GM18502 (cell line): Measurements from ENCODE around the gene CAMKK1.
"Not testable (repeated sequence)": the region's sequence is repeated elsewhere in the genome, so short reads cannot be mapped to it uniquely, and the experiment has no call there.

Source experiments
- ATAC-seq: cut with Tn5 transposase; IDR thresholded peaks from one replicate; pipeline ENCODE4 v1.9.1; 2021; ENCODE audit warnings: mild to moderate bottlenecking; ENCODE audit not compliant: unreplicated experiment, poor library complexity

The CAMKK1 gene

GRCh38 chr17:3848229-3848835, 44.5 kb downstream of the CAMKK1 start:
- ATAC-seq: no peak

- ATAC-seq: no peak
Measured at GRCh38 chr17:3847165-3847670, 45.6 kb downstream of the CAMKK1 start.

- no peak for ATAC-seq
Measured at GRCh38 chr17:3846437-3847164, 46.3 kb downstream of the CAMKK1 start.

GRCh38 chr17:3845621-3846436, 47.0 kb downstream of the CAMKK1 start, which contains the start of gene NCBP3:
NCBP3 (minus strand) TSS chr17:3846246; CDS start chr17:3846223, 23 bp downstream.
- ATAC-seq: peak; percentile 96

GRCh38 chr17:3845291-3845620, 47.6 kb downstream of the CAMKK1 start:
- peak; percentile 14 for ATAC-seq

GRCh38 chr17:3844556-3844955, 48.3 kb downstream of the CAMKK1 start:
- not testable (repeated sequence) for ATAC-seq

- ATAC-seq: no peak
Measured at GRCh38 chr17:3843935-3844516, 48.8 kb downstream of the CAMKK1 start.

GRCh38 chr17:3838206-3838605, 54.6 kb downstream of the CAMKK1 start:
- no peak for ATAC-seq

- ATAC-seq: no peak
Measured at GRCh38 chr17:3836551-3836950, 56.3 kb downstream of the CAMKK1 start.

GRCh38 chr17:3835410-3836229, 57.2 kb downstream of the CAMKK1 start:
- no peak for ATAC-seq

GRCh38 chr17:3834811-3835210, 58.0 kb downstream of the CAMKK1 start:
- ATAC-seq: no peak

GRCh38 chr17:3828852-3829232, 64.0 kb downstream of the CAMKK1 start:
- ATAC-seq: no peak

GRCh38 chr17:3828151-3828851, 64.6 kb downstream of the CAMKK1 start:
- ATAC-seq: no peak

GRCh38 chr17:3827124-3827773, 65.6 kb downstream of the CAMKK1 start:
- ATAC-seq: no peak

GRCh38 chr17:3826191-3826590, 66.7 kb downstream of the CAMKK1 start:
- ATAC-seq: no peak

GRCh38 chr17:3821101-3821500, 71.8 kb downstream of the CAMKK1 start:
- ATAC-seq: no peak

GRCh38 chr17:3818786-3819185, 74.1 kb downstream of the CAMKK1 start:
- no peak for ATAC-seq

- no peak for ATAC-seq
Measured at GRCh38 chr17:3817851-3818605, 74.8 kb downstream of the CAMKK1 start.
